WTC11 (cell line): ENCODE results near the gene ARHGAP22. TPM values are rescaled to one million over a fixed set of nuclear protein-coding genes. Genes with fewer than 3 reads are reported as not detected.

Experiments
- ATAC-seq: fragments of 200-7000 bp; cut with Tn5 transposase; 2 replicates; pipeline ENCODE4 v1.10.0; 2021; ENCODE audit warnings: mild to moderate bottlenecking, moderate library complexity
- CTCF ChIA-PET: fragments of 300-600 bp; sonication (Branson Sonifier 250); formaldehyde crosslinking; loops from one replicate; lab custom pipeline; 2021; ENCODE audit warnings: antibody characterized with exemption; lab: Charles Lee
- POLR2A ChIA-PET: fragments of 350-600 bp; sonication (Branson Sonifier 250); formaldehyde crosslinking; loops from one replicate; lab custom pipeline; 2021; ENCODE audit warnings: antibody characterized with exemption; lab: Charles Lee
- DNase-seq: peaks from one replicate; pipeline ENCODE4 v3.0.0; 2021; ENCODE audit warnings: low spot score
- H3K27ac Mint-ChIP-seq: 2 replicates; pipeline ENCODE4 v1.8.0; 2021; ENCODE audit warnings: mixed read lengths
- H3K27me3 Mint-ChIP-seq: 2 replicates; pipeline ENCODE4 v1.8.0; 2021; ENCODE audit warnings: low read depth, mild to moderate bottlenecking, moderate library complexity, mixed read lengths
- H3K36me3 Mint-ChIP-seq: 2 replicates; pipeline ENCODE4 v1.8.0; 2021; ENCODE audit warnings: mixed read lengths
- H3K4me1 Mint-ChIP-seq: 2 replicates; pipeline ENCODE4 v1.8.0; 2022; ENCODE audit warnings: mixed read lengths
- H3K4me3 Mint-ChIP-seq: 2 replicates; pipeline ENCODE4 v1.8.0; 2021; ENCODE audit warnings: mild to moderate bottlenecking, moderate library complexity, mixed read lengths
- H3K9me3 Mint-ChIP-seq: 2 replicates; pipeline ENCODE4 v1.8.0; 2021; ENCODE audit warnings: mixed read lengths
- IRF2 ChIP-seq: sonication (generic); formaldehyde crosslinking; IDR thresholded peaks from 2 replicates; pipeline ENCODE4 v1.8.0; 2022; ENCODE audit warnings: low read depth, missing genetic modification reagents, borderline replicate concordance
- JAZF1 ChIP-seq: fragments of 250-450 bp; sonication (Bioruptor Pico); IDR thresholded peaks from 2 replicates; pipeline ENCODE4 v1.9.0; 2021; ENCODE audit warnings: moderate library complexity, mild to moderate bottlenecking, inconsistent platforms
- MYBL2 ChIP-seq: sonication (generic); formaldehyde crosslinking; IDR thresholded peaks from 2 replicates; pipeline ENCODE4 v1.8.1; 2023; ENCODE audit warnings: mild to moderate bottlenecking, moderate library complexity, missing genetic modification reagents
- NFE2L1 ChIP-seq: sonication (generic); formaldehyde crosslinking; IDR thresholded peaks from 2 replicates; pipeline ENCODE4 v1.8.1; 2023; ENCODE audit warnings: missing genetic modification reagents
- NFYB ChIP-seq: sonication (generic); formaldehyde crosslinking; conservative IDR thresholded peaks from 2 replicates; pipeline ENCODE4 v1.8.0; 2022; ENCODE audit warnings: low read depth, missing genetic modification reagents
- RELA ChIP-seq: sonication (generic); formaldehyde crosslinking; IDR thresholded peaks from 2 replicates; pipeline ENCODE4 v1.8.1; 2022; ENCODE audit warnings: missing genetic modification reagents, mild to moderate bottlenecking, borderline replicate concordance
- RORB ChIP-seq: fragments of 250-450 bp; sonication (Bioruptor Pico); IDR thresholded peaks from 2 replicates; pipeline ENCODE4 v1.9.0; 2021; ENCODE audit warnings: mild to moderate bottlenecking
- TEAD4 ChIP-seq: sonication (generic); formaldehyde crosslinking; IDR thresholded peaks from 2 replicates; pipeline ENCODE4 v1.8.0; 2022; ENCODE audit warnings: mild to moderate bottlenecking, missing genetic modification reagents
- total RNA-seq: library from RNA; stranded (reverse); gene quantifications from 3 replicates; pipeline ENCODE4 v1.2.3, GENCODE V29; 2021
- TF ChIP-seq, protein P1 (sequence below): sonication (generic); formaldehyde crosslinking; IDR thresholded peaks from 2 replicates; pipeline ENCODE4 v1.8.1; 2023; ENCODE audit warnings: mild to moderate bottlenecking, missing genetic modification reagents
- TF ChIP-seq, protein P2 (sequence below): fragments of 250-450 bp; sonication (Bioruptor Pico); IDR thresholded peaks from 2 replicates; pipeline ENCODE4 v2.1.2; 2022; ENCODE audit warnings: mild to moderate bottlenecking, moderate library complexity
- TF ChIP-seq, protein P3 (sequence below): sonication (generic); formaldehyde crosslinking; IDR thresholded peaks from 2 replicates; pipeline ENCODE4 v1.8.1; 2022; ENCODE audit warnings: mild to moderate bottlenecking, missing genetic modification reagents, moderate library complexity, borderline replicate concordance
- TF ChIP-seq, protein P4 (sequence below): sonication (generic); formaldehyde crosslinking; IDR thresholded peaks from 2 replicates; pipeline ENCODE4 v1.8.0; 2022; ENCODE audit warnings: missing genetic modification reagents
- TF ChIP-seq, protein P5 (sequence below): fragments of 200-600 bp; IDR thresholded peaks from 2 replicates; pipeline ENCODE4 v1.8.0; 2022; ENCODE audit warnings: antibody characterized with exemption
- TF ChIP-seq, protein P6 (sequence below): fragments of 250-450 bp; sonication (Bioruptor Pico); IDR thresholded peaks from 2 replicates; pipeline ENCODE4 v1.9.0; 2021; ENCODE audit warnings: mild to moderate bottlenecking

The ARHGAP22 gene
- total RNA-seq, 1 experiment from 2014 or later = 8.6 TPM

DNA sequence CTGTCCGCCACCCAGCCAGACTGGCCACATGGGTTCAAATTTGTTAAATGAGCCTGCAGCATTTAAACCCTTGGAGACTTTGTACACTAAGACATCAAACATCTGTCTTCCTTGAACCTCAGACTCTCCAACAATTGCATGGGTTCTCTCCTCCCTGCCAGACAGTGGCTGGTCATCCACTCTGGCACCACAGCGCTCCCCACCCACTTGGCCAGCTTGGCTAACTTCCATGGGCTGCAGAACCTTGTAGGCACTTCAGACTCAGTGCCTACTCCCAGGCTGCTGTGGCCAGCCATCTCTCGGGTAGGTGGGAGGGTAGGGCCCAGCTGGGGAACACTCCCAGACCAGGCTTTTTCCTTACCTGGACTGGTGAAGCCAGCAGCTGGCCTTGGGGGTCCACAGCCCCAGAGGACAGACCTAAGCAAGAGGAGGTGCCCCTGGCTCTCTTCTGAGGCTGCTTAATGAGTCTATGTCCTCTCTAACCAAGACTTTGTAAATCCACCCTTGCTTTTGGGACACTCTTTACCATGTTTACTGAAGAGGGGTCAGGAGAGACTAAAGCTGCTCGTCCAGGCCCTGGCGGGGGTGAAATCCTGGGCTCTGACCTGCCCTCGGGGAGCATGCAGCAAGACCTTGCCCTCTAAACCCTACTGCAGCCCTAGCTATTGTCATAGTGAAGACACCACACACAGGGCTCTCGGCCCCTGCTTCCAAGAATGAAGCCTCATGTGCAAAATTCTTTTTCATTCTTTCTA lies 82.7 kb downstream of the ARHGAP22 start:
- no peak overlapping the region for H3K27ac Mint-ChIP-seq

More for the DNA sequence above, 82.7 kb downstream of the ARHGAP22 start:
- Mint-ChIP-seq H3K27me3 (peaks cover 11% of the 10 kb centered on the region), H3K9me3 (peaks cover 4% of the 10 kb centered on the region), H3K4me1 (peaks cover 41% of the 10 kb centered on the region), H3K36me3 (0 out of 2 replicates have a peak, but pooled peaks cover 1% of the 10 kb centered on the region), H3K4me3 (peak overlapping the region; percentile 82)
- TF ChIP-seq TEAD4 (CRISPR knock-in tag) (no peak), NFE2L1 (CRISPR knock-in tag) (no peak), NFYB (CRISPR knock-in tag) (no peak), MYBL2 (CRISPR knock-in tag) (no peak), JAZF1 (no peak), RORB (CRISPR knock-in tag) (no peak), RELA (CRISPR knock-in tag) (no peak), IRF2 (no peak)
- TF ChIP-seq, protein P1, sequence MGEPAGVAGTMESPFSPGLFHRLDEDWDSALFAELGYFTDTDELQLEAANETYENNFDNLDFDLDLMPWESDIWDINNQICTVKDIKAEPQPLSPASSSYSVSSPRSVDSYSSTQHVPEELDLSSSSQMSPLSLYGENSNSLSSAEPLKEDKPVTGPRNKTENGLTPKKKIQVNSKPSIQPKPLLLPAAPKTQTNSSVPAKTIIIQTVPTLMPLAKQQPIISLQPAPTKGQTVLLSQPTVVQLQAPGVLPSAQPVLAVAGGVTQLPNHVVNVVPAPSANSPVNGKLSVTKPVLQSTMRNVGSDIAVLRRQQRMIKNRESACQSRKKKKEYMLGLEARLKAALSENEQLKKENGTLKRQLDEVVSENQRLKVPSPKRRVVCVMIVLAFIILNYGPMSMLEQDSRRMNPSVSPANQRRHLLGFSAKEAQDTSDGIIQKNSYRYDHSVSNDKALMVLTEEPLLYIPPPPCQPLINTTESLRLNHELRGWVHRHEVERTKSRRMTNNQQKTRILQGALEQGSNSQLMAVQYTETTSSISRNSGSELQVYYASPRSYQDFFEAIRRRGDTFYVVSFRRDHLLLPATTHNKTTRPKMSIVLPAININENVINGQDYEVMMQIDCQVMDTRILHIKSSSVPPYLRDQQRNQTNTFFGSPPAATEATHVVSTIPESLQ = no peak
- TF ChIP-seq, protein P2, sequence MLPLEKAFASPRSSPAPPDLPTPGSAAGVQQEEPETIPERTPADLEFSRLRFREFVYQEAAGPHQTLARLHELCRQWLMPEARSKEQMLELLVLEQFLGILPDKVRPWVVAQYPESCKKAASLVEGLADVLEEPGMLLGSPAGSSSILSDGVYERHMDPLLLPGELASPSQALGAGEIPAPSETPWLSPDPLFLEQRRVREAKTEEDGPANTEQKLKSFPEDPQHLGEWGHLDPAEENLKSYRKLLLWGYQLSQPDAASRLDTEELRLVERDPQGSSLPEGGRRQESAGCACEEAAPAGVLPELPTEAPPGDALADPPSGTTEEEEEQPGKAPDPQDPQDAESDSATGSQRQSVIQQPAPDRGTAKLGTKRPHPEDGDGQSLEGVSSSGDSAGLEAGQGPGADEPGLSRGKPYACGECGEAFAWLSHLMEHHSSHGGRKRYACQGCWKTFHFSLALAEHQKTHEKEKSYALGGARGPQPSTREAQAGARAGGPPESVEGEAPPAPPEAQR (CRISPR knock-in tag) = no peak
- TF ChIP-seq, protein P3, sequence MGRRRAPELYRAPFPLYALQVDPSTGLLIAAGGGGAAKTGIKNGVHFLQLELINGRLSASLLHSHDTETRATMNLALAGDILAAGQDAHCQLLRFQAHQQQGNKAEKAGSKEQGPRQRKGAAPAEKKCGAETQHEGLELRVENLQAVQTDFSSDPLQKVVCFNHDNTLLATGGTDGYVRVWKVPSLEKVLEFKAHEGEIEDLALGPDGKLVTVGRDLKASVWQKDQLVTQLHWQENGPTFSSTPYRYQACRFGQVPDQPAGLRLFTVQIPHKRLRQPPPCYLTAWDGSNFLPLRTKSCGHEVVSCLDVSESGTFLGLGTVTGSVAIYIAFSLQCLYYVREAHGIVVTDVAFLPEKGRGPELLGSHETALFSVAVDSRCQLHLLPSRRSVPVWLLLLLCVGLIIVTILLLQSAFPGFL (CRISPR knock-in tag) = no peak
- TF ChIP-seq, protein P4, sequence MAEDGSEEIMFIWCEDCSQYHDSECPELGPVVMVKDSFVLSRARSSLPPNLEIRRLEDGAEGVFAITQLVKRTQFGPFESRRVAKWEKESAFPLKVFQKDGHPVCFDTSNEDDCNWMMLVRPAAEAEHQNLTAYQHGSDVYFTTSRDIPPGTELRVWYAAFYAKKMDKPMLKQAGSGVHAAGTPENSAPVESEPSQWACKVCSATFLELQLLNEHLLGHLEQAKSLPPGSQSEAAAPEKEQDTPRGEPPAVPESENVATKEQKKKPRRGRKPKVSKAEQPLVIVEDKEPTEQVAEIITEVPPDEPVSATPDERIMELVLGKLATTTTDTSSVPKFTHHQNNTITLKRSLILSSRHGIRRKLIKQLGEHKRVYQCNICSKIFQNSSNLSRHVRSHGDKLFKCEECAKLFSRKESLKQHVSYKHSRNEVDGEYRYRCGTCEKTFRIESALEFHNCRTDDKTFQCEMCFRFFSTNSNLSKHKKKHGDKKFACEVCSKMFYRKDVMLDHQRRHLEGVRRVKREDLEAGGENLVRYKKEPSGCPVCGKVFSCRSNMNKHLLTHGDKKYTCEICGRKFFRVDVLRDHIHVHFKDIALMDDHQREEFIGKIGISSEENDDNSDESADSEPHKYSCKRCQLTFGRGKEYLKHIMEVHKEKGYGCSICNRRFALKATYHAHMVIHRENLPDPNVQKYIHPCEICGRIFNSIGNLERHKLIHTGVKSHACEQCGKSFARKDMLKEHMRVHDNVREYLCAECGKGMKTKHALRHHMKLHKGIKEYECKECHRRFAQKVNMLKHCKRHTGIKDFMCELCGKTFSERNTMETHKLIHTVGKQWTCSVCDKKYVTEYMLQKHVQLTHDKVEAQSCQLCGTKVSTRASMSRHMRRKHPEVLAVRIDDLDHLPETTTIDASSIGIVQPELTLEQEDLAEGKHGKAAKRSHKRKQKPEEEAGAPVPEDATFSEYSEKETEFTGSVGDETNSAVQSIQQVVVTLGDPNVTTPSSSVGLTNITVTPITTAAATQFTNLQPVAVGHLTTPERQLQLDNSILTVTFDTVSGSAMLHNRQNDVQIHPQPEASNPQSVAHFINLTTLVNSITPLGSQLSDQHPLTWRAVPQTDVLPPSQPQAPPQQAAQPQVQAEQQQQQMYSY (CRISPR knock-in tag) = no peak
- TF ChIP-seq, protein P5, sequence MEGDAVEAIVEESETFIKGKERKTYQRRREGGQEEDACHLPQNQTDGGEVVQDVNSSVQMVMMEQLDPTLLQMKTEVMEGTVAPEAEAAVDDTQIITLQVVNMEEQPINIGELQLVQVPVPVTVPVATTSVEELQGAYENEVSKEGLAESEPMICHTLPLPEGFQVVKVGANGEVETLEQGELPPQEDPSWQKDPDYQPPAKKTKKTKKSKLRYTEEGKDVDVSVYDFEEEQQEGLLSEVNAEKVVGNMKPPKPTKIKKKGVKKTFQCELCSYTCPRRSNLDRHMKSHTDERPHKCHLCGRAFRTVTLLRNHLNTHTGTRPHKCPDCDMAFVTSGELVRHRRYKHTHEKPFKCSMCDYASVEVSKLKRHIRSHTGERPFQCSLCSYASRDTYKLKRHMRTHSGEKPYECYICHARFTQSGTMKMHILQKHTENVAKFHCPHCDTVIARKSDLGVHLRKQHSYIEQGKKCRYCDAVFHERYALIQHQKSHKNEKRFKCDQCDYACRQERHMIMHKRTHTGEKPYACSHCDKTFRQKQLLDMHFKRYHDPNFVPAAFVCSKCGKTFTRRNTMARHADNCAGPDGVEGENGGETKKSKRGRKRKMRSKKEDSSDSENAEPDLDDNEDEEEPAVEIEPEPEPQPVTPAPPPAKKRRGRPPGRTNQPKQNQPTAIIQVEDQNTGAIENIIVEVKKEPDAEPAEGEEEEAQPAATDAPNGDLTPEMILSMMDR = no peak
- TF ChIP-seq, protein P6, sequence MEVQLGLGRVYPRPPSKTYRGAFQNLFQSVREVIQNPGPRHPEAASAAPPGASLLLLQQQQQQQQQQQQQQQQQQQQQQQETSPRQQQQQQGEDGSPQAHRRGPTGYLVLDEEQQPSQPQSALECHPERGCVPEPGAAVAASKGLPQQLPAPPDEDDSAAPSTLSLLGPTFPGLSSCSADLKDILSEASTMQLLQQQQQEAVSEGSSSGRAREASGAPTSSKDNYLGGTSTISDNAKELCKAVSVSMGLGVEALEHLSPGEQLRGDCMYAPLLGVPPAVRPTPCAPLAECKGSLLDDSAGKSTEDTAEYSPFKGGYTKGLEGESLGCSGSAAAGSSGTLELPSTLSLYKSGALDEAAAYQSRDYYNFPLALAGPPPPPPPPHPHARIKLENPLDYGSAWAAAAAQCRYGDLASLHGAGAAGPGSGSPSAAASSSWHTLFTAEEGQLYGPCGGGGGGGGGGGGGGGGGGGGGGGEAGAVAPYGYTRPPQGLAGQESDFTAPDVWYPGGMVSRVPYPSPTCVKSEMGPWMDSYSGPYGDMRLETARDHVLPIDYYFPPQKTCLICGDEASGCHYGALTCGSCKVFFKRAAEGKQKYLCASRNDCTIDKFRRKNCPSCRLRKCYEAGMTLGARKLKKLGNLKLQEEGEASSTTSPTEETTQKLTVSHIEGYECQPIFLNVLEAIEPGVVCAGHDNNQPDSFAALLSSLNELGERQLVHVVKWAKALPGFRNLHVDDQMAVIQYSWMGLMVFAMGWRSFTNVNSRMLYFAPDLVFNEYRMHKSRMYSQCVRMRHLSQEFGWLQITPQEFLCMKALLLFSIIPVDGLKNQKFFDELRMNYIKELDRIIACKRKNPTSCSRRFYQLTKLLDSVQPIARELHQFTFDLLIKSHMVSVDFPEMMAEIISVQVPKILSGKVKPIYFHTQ = no peak
- ATAC-seq (no peak), DNase-seq (no peak)
- POLR2A ChIA-PET = no interaction called here
- CTCF ChIA-PET = interaction anchor here (1.5 to 3.7 kb wide), 4 partner anchors 14 to 134 kb away, joined by 5 to 35 read pairs (median 26); no protein-coding TSS in a partner anchor
